GM18505 (cell line): ENCODE measurements around the gene PTBP3.
"Not testable (repeated sequence)": the region's sequence is repeated elsewhere in the genome, so short reads cannot be mapped to it uniquely, and the experiment has no call there.

ENCODE experiments used
- ATAC-seq: cut with Tn5 transposase; IDR thresholded peaks from one replicate; pipeline ENCODE4 v1.9.1; 2021; ENCODE audit not compliant: unreplicated experiment
- POLR2A ChIP-seq: IDR thresholded peaks from 4 replicates; pipeline ENCODE4 v1.6.1; 2011; ENCODE audit warnings: borderline replicate concordance; ENCODE audit not compliant: insufficient read depth, insufficient read length; ENCODE audit errors: extremely low read depth

Gene PTBP3

DNA sequence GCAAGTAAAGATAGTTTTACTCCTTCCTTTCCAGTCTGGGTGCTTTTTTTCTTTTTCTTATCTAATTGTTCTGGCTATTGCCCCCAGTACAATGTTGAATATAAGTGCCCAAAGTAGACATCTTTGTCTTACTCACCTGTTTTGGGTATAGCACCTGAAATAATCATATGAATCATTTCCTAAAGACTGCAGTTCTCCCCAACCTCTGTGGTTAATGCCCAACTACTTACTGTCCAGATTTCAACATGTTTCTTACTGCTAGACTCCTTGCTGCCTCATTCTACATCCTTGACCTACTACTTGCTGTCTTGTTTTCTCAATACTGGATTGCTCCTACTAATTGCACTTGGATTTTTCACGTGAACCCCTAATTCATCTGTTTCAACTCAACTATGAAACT is 37.6 kb upstream of the PTBP3 start:
- no peak for TF ChIP-seq POLR2A
- ATAC-seq: no peak

DNA sequence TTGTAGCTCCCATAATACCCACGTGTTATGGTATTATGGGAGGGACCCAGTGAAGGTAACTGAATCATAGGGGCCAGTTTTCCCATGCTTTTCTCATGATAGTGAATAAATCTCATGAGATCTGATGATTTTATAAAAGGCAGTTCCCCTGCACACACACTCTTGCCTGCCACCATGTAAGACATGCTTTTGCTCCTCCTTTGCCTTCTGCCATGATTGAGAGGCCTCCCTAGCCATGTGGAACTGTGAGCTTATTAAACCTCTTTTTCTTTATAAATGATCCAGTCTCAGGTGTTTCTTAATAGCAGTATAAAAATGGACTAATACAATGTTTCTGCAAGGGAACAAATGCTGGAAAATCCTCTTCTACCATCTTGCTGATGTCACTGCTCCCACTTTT is 36.4 kb upstream of the PTBP3 start:
- no peak for ATAC-seq
- TF ChIP-seq POLR2A: no peak

DNA sequence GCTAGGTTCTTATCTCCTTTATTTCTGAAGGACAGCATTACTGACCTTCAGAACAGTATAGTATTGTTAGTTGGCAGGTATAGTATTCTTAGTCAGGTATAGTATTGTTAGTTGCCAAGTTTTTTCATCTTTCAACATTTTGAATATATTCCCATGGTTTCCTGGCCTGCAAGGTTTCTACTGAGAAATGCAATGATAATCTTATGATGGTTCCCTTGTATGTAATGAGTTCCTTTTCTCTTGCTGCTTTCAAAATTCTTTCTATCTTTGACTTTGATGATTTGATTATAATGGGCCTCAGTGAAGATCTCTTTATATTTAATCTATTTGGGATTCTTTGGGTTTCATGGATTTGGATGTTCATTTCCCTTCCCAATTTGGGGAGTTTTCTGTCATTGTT is 34.0 kb upstream of the PTBP3 start:
- TF ChIP-seq POLR2A: no peak
- ATAC-seq: no peak

DNA sequence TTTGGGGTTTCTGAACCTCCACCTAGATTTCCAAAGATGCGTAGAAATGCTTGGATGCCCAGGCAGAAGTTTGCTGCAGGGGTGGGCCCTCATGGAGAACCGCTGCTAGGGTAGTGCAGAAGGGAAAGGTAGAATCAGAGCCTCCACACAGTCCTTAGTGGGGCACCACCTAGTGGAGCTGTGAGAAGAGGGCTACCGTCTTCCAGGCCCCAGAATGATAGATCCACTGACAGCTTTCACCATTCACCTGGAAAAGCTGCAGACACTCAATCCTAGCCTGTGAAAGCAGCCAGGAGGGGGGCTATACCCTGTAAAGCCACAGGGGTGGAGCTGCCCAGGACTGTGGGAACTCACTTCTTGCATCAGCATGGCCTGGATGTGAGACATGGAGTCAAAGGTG is 33.2 kb upstream of the PTBP3 start:
- ATAC-seq: no peak

DNA sequence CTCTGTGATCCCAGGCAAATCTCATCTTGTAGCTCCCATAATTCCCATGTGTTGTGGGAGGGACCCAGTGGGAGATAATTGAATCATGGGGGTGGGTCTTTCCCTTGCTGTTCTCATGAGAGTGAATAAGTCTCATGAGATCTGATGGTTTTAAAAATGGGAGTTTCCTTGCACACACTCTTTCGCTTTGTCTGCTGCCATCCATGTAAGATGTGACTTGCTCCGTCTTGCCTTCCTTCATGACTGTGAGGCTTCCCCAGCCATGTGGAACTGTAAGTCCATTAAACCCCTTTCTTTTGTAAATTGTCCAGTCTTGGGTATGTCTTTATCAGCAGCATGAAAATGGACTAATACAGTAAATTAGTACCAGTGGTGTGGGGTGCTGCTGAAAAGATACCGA is 31.8 kb upstream of the PTBP3 start:
- not testable (repeated sequence) for ATAC-seq

More for the DNA sequence above, 33.2 kb upstream of the PTBP3 start:
- no peak for TF ChIP-seq POLR2A

DNA sequence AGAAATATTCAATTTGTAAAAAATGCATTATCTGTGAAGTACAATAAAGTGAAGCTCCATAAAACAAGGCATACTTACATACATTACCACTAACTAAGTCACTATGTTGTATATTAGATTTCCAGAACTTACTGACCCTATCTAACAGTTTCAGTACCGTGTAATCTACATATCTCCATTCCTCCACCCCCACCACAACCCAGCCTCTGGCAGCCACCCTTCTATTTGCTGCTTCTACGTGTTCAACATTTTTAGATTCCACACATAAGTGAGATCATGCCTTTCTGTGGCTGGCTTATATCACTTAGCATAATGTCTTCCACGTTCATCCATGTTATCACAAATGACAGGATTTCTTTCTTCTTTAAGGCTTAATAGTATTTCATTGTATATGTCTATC is 31.3 kb upstream of the PTBP3 start:
- ATAC-seq: no peak
- no peak for TF ChIP-seq POLR2A

DNA sequence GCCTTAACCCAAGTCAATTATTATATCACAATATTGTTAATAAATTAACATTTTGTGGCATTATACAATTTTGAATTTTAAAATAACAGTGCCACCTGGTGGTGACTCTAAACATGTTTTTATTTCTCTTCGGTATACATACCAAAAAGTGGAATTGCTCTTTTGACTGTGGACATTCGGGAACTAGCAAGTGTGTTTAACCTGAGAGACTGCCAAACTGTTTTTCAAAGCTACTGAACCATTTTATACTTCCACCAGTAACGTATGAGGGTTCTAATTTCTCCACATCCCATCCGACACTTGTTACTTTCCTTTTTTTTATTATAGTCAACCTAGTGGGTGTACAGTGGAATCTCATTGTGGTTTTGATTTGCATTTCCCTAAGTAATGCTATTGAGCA is 28.2 kb upstream of the PTBP3 start:
- ATAC-seq: no peak
- no peak for TF ChIP-seq POLR2A

DNA sequence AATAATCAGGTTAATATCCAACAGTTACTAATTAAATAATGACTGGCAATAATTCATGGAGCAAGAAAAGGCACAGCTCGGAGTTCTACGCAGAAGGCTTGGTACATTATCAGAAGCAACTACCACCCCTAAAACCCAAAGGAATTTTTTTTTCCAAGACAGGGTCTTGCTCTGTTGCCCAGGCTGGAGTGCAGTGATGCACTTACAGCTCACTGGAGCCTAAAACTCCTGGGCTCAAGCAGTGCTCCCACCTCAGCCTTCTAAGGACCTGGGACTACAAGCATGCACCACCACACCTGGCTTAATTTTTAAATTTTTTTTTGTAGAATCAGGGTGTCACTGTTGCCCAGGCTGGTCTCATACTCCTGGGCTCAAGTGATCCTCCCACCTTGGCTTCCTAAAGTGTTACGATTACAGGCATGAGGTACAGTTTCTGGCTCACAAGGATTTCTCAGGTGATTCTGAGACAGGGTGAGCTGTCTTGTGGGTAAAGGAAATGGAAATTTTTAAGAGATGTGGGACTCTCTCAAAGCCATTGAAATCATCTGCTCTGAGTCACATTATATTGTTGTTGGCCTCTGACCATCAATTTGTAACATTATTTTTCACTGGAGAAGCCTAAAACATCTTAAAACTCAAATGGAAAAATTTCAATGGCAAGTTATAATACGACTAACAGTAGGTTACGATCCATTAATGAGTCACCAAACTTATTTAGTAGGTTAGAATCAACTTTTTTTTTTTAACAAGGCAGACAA is 26.8 kb upstream of the PTBP3 start:
- ATAC-seq: no peak

DNA sequence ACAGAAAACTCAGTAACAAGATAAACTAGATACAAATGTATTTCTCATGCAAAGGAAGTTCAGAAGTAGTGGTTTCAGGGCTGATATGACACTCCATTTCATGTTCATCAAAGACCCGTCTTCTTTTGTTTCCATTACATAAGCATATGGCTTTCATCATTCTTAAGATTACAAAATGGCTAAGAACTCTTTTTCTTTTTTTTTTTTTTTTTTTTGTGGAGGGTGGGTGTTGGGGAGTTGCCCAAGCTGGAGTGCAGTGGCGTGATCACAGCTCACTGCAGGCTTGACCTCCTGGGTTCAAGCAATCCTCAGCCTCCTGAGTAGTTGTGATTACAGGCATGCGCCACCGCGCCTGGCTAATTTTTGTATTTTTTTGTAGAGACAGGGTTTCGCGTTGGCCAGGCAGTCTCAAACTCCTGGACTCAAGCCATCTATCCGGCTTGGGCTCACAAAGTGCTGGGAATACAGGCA is 22.0 kb upstream of the PTBP3 start:
- TF ChIP-seq POLR2A: no peak
- no peak for ATAC-seq

More for the DNA sequence above, 26.8 kb upstream of the PTBP3 start:
- TF ChIP-seq POLR2A: no peak

DNA sequence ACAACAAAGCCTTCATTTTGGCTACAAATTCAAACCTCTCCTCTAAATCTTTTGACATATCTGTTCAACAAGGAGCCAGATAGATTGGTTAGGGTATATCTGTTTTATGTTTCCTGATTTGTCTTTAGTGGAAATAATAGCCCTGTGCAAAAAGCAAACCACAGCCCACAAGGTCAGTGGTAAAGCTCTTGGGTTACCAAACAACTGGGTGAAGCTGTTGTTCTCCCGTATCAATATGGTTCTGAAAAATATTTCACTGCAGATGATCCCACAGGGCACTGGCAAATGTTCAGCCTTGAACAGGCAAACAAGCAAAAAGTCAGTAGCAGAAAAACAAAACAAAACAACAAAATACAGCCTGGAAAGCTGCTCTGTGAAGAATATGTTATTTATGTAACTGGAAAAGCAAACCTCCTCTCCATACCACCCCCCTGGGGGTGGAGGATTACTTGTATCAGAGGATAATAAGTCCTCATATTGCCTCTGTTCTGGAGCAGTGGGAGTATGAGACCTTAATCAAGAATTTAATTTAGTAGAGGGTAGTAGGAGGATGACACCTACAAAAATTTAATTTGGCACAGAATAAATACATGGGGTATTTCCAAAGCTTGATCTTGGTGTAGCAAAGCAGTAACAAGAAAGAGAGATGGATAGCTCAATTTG is 20.8 kb upstream of the PTBP3 start:
- no peak for ATAC-seq
- no peak for TF ChIP-seq POLR2A

DNA sequence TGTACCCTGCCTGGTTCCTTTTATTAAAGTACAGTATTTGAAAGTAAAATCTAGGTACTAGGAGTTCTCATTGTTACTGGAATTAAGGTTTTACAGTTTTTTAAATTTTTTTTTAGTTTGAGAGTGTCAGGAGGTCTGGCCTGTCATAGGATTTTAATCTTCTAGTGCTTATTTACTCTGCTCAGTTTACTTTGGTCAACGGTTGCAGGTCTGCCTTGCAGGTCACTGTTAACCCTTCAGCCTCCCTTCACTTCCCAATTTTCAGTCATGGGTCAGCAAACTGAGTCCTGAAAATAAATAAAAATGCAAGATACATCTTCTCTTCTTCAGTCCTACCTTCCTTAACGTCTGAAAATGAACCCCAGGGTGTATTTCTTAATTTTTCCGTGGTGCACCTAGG is 18.8 kb upstream of the PTBP3 start:
- no peak for ATAC-seq
- no peak for TF ChIP-seq POLR2A

DNA sequence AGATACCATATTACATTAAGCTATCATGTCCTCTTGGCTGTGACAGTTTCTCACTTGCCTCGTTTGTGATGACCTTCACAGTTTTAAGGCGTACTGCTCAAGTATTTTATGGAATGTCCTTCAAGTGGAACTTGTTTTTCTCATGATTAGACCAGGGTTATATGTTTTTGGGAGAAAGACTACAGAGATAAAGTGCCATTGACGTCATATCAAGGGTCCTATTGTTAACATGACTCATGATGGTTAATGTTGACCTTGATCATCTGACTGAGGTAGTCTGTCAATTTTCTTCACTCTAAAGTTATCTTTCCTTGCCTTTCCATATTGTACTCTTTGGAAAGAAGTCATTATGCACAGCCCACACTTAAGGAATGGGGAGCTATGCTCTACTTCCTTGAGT is 17.8 kb upstream of the PTBP3 start:
- no peak for ATAC-seq
- TF ChIP-seq POLR2A: no peak

DNA sequence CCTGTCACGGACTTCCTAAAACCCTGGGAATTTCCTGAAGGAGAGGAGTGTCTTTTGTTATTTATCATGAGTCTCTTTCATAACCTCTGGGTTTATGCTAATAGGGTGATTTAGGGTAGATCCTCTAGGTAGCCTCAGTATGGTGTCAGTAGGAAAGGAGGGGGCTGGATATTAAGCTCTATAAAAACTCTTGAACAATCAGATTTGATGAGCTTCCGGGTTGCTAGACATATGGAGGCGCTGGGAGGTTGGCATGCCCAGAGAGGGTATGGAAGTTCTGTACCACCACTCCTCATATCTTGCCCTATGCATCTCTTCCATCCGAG is 15.6 kb upstream of the PTBP3 start:
- TF ChIP-seq POLR2A: no peak
- no peak for ATAC-seq

DNA sequence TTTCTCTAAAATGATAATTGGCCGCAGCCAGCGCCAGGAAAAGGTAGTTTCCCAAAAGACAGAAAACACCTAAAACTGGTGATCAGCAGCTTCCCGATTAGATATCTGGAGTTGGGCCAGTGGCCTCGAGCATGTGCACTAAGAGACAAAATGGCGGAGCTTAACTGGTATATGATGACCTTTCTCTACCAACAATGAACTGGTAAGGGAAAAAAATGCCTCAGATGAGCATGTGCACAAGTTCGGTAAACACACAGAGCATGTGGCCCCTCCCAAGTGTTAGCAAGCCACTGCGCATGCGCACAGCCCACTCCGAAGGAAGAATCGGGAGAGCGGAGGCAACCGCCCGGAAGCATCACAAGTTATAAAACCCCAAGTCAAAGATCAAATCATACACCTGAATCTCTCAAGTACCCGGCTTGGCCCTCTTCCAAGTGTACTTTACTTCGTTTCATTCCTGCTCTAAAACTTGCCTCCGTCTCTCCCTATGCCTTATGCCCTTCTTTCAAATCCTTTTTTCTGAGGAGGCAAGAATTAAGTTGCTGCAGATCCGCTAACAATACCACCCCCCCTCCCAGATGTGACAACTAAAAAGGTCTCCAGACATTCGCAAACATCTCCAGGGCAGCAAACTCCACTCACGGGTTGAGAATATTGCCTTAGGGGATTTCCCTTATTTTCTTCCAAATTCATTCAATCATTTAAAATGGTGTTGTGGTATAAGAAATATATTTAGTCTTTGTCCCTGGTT is 15.0 kb upstream of the PTBP3 start:
- TF ChIP-seq POLR2A: peak; percentile 46
- ATAC-seq: no peak
